ENCODE measurements around the gene MGAT4C.

The MGAT4C gene

DNA sequence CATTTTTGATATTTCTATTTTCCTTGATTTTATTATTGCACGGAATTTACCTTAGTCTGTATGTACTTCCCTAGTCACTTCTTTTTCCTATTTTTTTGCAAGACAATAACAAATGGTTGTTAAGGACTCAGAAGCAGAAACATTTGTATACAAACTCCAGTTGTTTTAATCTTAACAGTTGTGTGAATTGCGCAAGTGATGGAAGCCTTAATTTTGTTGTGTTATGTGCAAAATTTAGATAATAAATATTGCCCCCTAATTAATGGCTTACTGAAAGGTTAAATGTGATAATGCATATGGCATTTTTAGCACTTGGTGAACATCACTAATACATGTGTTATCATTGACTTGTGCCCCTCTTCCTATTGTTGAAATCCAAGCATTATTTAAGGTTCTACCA is 82.0 kb downstream of the MGAT4C start:
- no peaks in the 10 kb centered on the region for H3K27me3 ChIP-seq (ENCODE audit: control insufficient read depth, insufficient read depth, low read length)
- no peak overlapping the region for H3K27ac ChIP-seq (ENCODE audit: low read depth, low read length)
- H3K4me1 ChIP-seq (ENCODE audit: control insufficient read depth, insufficient read depth, low read length) = no peaks in the 10 kb centered on the region
- H3K9ac ChIP-seq (ENCODE audit: low read length) = no peak overlapping the region
- no peaks in the 10 kb centered on the region for H3K36me3 ChIP-seq (ENCODE audit: control insufficient read depth, insufficient read depth, low read length)
- H3K4me3 ChIP-seq (ENCODE audit: low read depth, low read length) = no peak overlapping the region
- H3K9me3 ChIP-seq (ENCODE audit: control insufficient read depth, insufficient read depth, low read depth, low read length) = 0 out of 2 replicates have a peak, but pooled peaks cover 5% of the 10 kb centered on the region

GRCh38 chr12:86172913-86173443 is 83.2 kb downstream of the MGAT4C start:
- Histone ChIP-seq H3K9ac (ENCODE audit: low read length) (no peak overlapping the region), H3K9me3 (ENCODE audit: control insufficient read depth, insufficient read depth, low read depth, low read length) (no peaks in the 10 kb centered on the region), H3K4me3 (ENCODE audit: low read depth, low read length) (no peak overlapping the region), H3K27me3 (ENCODE audit: control insufficient read depth, insufficient read depth, low read length) (no peaks in the 10 kb centered on the region), H3K36me3 (ENCODE audit: control insufficient read depth, insufficient read depth, low read length) (no peaks in the 10 kb centered on the region), H3K4me1 (ENCODE audit: control insufficient read depth, insufficient read depth, low read length) (no peaks in the 10 kb centered on the region), H3K27ac (ENCODE audit: low read depth, low read length) (no peak overlapping the region)

GRCh38 chr12:86170051-86170450 is 86.1 kb downstream of the MGAT4C start:
- Histone ChIP-seq H3K27me3 (ENCODE audit: control insufficient read depth, insufficient read depth, low read length) (no peaks in the 10 kb centered on the region), H3K4me3 (ENCODE audit: low read depth, low read length) (no peak overlapping the region), H3K9me3 (ENCODE audit: control insufficient read depth, insufficient read depth, low read depth, low read length) (no peaks in the 10 kb centered on the region), H3K36me3 (ENCODE audit: control insufficient read depth, insufficient read depth, low read length) (no peaks in the 10 kb centered on the region), H3K4me1 (ENCODE audit: control insufficient read depth, insufficient read depth, low read length) (no peaks in the 10 kb centered on the region), H3K9ac (ENCODE audit: low read length) (no peak overlapping the region), H3K27ac (ENCODE audit: low read depth, low read length) (no peak overlapping the region)

DNA sequence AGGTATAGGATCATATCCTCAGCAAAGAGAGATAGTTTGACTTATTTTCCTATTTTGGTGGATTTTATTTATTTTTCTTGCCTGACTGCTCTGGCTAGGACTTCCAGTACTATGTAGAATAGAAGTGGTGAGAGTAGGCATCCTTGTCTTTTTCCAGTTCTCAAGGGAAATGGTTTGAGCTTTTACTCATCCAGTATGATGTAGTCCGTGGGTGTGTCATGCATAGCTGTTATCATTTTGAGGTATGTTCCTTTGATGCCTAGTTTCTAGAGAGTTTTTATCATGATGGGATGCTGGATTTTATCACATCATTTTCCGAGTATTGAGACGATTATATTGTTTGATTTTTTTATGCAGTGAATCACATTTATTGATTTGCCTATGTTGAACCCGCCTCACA is 97.2 kb downstream of the MGAT4C start:
- Histone ChIP-seq H3K4me1 (ENCODE audit: control insufficient read depth, insufficient read depth, low read length) (no peaks in the 10 kb centered on the region), H3K36me3 (ENCODE audit: control insufficient read depth, insufficient read depth, low read length) (no peaks in the 10 kb centered on the region), H3K9ac (ENCODE audit: low read length) (no peak overlapping the region)

GRCh38 chr12:86154620-86155019 is 101.6 kb downstream of the MGAT4C start:
- H3K4me3 ChIP-seq (ENCODE audit: low read depth, low read length) = no peak overlapping the region
- H3K27ac ChIP-seq (ENCODE audit: low read depth, low read length) = no peak overlapping the region

More for the DNA sequence above, 97.2 kb downstream of the MGAT4C start:
- Histone ChIP-seq H3K27ac (ENCODE audit: low read depth, low read length) (no peak overlapping the region), H3K27me3 (ENCODE audit: control insufficient read depth, insufficient read depth, low read length) (no peaks in the 10 kb centered on the region), H3K4me3 (ENCODE audit: low read depth, low read length) (no peak overlapping the region), H3K9me3 (ENCODE audit: control insufficient read depth, insufficient read depth, low read depth, low read length) (no peaks in the 10 kb centered on the region)

DNA sequence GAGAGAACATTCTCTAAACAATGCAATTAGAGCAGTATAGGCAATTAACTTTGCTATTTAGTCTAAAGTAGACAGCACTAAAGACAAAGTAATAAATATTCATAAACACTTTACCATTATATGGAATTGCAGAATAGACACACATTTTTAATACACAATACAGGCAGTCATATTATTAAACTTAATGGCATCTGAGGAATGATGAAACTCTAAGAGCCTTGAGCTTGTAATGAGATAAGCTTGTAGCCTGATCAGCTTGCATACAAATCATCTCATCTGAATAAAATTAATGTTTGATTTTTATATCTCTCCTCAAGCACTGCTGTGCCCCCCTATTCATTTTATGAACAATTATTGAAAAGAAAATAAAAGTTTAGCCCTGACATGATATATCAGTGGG is 107.6 kb downstream of the MGAT4C start:
- no peak overlapping the region for H3K9ac ChIP-seq (ENCODE audit: low read length)
- no peaks in the 10 kb centered on the region for H3K9me3 ChIP-seq (ENCODE audit: control insufficient read depth, insufficient read depth, low read depth, low read length)
- no peak overlapping the region for H3K4me3 ChIP-seq (ENCODE audit: low read depth, low read length)
- no peaks in the 10 kb centered on the region for H3K27me3 ChIP-seq (ENCODE audit: control insufficient read depth, insufficient read depth, low read length)
- H3K36me3 ChIP-seq (ENCODE audit: control insufficient read depth, insufficient read depth, low read length) = no peaks in the 10 kb centered on the region
- peaks cover 9% of the 10 kb centered on the region; the same call in 1 of the 2 replicates for H3K4me1 ChIP-seq (ENCODE audit: control insufficient read depth, insufficient read depth, low read length)
- H3K27ac ChIP-seq (ENCODE audit: low read depth, low read length) = no peak overlapping the region

More at GRCh38 chr12:86154620-86155019, 101.6 kb downstream of the MGAT4C start:
- H3K9ac ChIP-seq (ENCODE audit: low read length) = no peak overlapping the region
- H3K36me3 ChIP-seq (ENCODE audit: control insufficient read depth, insufficient read depth, low read length) = no peaks in the 10 kb centered on the region
- H3K4me1 ChIP-seq (ENCODE audit: control insufficient read depth, insufficient read depth, low read length) = no peaks in the 10 kb centered on the region
- no peaks in the 10 kb centered on the region for H3K9me3 ChIP-seq (ENCODE audit: control insufficient read depth, insufficient read depth, low read depth, low read length)
- H3K27me3 ChIP-seq (ENCODE audit: control insufficient read depth, insufficient read depth, low read length) = no peaks in the 10 kb centered on the region

- no peaks in the 10 kb centered on the region for H3K9me3 ChIP-seq (ENCODE audit: control insufficient read depth, insufficient read depth, low read depth, low read length)
Measured at GRCh38 chr12:86148071-86148470, 108.1 kb downstream of the MGAT4C start.

GRCh38 chr12:86145156-86145555 is 111.0 kb downstream of the MGAT4C start:
- Histone ChIP-seq H3K4me1 (ENCODE audit: control insufficient read depth, insufficient read depth, low read length) (peaks cover 9% of the 10 kb centered on the region; the same call in 1 of the 2 replicates), H3K36me3 (ENCODE audit: control insufficient read depth, insufficient read depth, low read length) (no peaks in the 10 kb centered on the region), H3K4me3 (ENCODE audit: low read depth, low read length) (no peak overlapping the region), H3K9me3 (ENCODE audit: control insufficient read depth, insufficient read depth, low read depth, low read length) (no peaks in the 10 kb centered on the region), H3K27me3 (ENCODE audit: control insufficient read depth, insufficient read depth, low read length) (no peaks in the 10 kb centered on the region), H3K27ac (ENCODE audit: low read depth, low read length) (no peak overlapping the region), H3K9ac (ENCODE audit: low read length) (no peak overlapping the region)

More at GRCh38 chr12:86148071-86148470, 108.1 kb downstream of the MGAT4C start:
- H3K27ac ChIP-seq (ENCODE audit: low read depth, low read length) = no peak overlapping the region
- H3K27me3 ChIP-seq (ENCODE audit: control insufficient read depth, insufficient read depth, low read length) = no peaks in the 10 kb centered on the region
- no peaks in the 10 kb centered on the region for H3K36me3 ChIP-seq (ENCODE audit: control insufficient read depth, insufficient read depth, low read length)
- H3K4me1 ChIP-seq (ENCODE audit: control insufficient read depth, insufficient read depth, low read length) = peaks cover 9% of the 10 kb centered on the region; the same call in 1 of the 2 replicates
- no peak overlapping the region for H3K4me3 ChIP-seq (ENCODE audit: low read depth, low read length)
- no peak overlapping the region for H3K9ac ChIP-seq (ENCODE audit: low read length)

DNA sequence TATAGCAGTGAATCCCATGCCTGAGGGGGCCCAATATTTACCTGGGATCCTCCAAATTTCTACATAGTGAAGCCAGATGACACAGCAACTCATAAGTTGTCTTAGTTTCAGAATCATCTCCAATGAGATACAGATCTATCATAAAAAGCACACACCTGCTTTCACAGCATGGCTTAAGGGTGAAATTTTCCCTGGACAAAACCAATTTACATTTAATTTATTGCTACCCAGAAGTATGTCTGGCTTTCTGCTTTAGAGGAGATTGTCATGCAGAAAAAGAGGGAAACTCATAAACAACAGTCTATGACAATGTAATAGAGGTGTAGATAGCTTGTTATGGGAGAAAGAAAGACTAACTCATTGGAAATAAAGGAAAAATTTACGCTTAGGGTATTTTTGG is 113.0 kb downstream of the MGAT4C start:
- Histone ChIP-seq H3K27me3 (ENCODE audit: control insufficient read depth, insufficient read depth, low read length) (no peaks in the 10 kb centered on the region), H3K36me3 (ENCODE audit: control insufficient read depth, insufficient read depth, low read length) (no peaks in the 10 kb centered on the region), H3K27ac (ENCODE audit: low read depth, low read length) (no peak overlapping the region)

DNA sequence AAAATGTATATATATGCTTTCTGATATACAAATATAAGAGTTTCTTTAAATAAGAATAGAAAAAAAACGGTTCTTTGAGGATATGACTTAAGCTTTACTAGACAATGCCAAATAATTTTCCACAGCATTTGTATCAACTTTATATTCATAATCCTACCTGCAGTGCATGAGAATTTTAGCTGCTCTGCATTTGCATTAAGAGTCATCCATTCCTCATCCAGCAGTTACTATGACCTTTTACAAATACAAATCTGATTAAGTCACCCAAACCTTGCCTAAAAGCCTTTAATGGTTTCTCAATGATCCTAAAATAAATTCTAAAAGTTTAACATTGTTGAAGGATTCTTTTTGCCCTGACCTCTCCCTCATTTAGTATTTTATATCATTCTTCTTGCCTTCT is 116.5 kb downstream of the MGAT4C start:
- H3K9me3 ChIP-seq (ENCODE audit: control insufficient read depth, insufficient read depth, low read depth, low read length) = no peaks in the 10 kb centered on the region
- H3K4me1 ChIP-seq (ENCODE audit: control insufficient read depth, insufficient read depth, low read length) = peaks cover 3% of the 10 kb centered on the region; the same call in 1 of the 2 replicates
- no peaks in the 10 kb centered on the region for H3K27me3 ChIP-seq (ENCODE audit: control insufficient read depth, insufficient read depth, low read length)
- H3K9ac ChIP-seq (ENCODE audit: low read length) = no peak overlapping the region
- H3K4me3 ChIP-seq (ENCODE audit: low read depth, low read length) = no peak overlapping the region
- H3K27ac ChIP-seq (ENCODE audit: low read depth, low read length) = no peak overlapping the region
- no peaks in the 10 kb centered on the region for H3K36me3 ChIP-seq (ENCODE audit: control insufficient read depth, insufficient read depth, low read length)

More for the DNA sequence above, 113.0 kb downstream of the MGAT4C start:
- H3K9ac ChIP-seq (ENCODE audit: low read length) = no peak overlapping the region
- H3K9me3 ChIP-seq (ENCODE audit: control insufficient read depth, insufficient read depth, low read depth, low read length) = no peaks in the 10 kb centered on the region
- H3K4me1 ChIP-seq (ENCODE audit: control insufficient read depth, insufficient read depth, low read length) = peaks cover 9% of the 10 kb centered on the region; the same call in 1 of the 2 replicates
- H3K4me3 ChIP-seq (ENCODE audit: low read depth, low read length) = no peak overlapping the region

GRCh38 chr12:86138770-86139169 is 117.4 kb downstream of the MGAT4C start:
- Histone ChIP-seq H3K36me3 (ENCODE audit: control insufficient read depth, insufficient read depth, low read length) (no peaks in the 10 kb centered on the region), H3K9ac (ENCODE audit: low read length) (no peak overlapping the region), H3K27ac (ENCODE audit: low read depth, low read length) (no peak overlapping the region), H3K27me3 (ENCODE audit: control insufficient read depth, insufficient read depth, low read length) (no peaks in the 10 kb centered on the region), H3K9me3 (ENCODE audit: control insufficient read depth, insufficient read depth, low read depth, low read length) (no peaks in the 10 kb centered on the region), H3K4me3 (ENCODE audit: low read depth, low read length) (no peak overlapping the region), H3K4me1 (ENCODE audit: control insufficient read depth, insufficient read depth, low read length) (peaks cover 7% of the 10 kb centered on the region; the same call in 1 of the 2 replicates)

Measured in HUES6 (cell line).